Stimulated activated CD4-positive, alpha-beta T cell treated with anti-CD3 and anti-CD28 coated beads, Interleukin-15, amount 100 ng/mL, for 24 hours (primary cell): ENCODE results near the gene OS9.
"Not testable (repeated sequence)": the region's sequence is repeated elsewhere in the genome, so short reads cannot be mapped to it uniquely, and the experiment has no call there.

Experiments
- DNase-seq: peaks from one replicate; pipeline ENCODE4 v3.0.0-alpha.2; 2020

The OS9 gene

GRCh38 chr12:57695770-57696432, 2.0 kb downstream of the OS9 start:
- DNase-seq = no peak

DNA sequence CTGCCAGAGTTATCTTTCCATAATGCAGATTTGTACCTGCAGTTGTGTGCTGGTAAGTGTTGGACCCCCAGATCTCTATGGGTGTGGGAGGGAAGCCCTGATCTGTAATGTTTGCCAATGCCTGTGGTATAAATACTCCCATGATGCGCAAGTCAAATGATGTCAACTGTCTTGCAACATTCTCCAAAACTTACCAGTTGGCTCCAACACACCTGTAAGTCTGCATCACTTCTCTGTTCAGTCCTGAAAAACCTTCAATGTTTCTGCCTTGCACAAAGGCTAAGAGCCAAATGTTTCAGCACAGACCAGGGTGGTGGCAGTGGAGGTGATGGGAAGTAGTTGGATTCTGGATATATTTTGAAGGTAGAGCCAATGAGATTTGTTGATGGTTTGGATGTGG, 3.1 kb downstream of the OS9 start:
- no peak for DNase-seq

GRCh38 chr12:57698414-57698813, 4.5 kb downstream of the OS9 start:
- DNase-seq = no peak

DNA sequence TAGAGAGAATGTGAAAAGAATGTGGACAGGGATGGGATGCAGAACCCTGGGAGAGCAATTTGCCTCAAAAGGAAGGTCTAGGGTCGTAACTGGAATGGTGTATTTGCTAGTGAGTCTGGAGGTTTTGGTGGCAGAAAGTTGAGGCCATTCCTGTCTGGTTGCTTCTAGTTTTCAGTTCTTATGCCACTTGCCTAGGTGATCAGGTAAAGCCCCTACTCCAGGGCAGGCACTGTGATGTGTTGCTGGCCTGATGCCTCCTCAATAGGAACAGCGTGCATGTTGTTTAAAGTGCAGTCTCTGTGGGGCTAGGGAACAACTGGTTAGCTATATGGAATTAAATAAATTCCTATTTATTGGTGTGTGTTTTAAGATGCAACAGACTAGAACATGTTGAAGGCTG, 6.4 kb downstream of the OS9 start:
- no peak for DNase-seq

- DNase-seq = no peak
Measured at GRCh38 chr12:57707250-57707649, 13.3 kb downstream of the OS9 start.

DNA sequence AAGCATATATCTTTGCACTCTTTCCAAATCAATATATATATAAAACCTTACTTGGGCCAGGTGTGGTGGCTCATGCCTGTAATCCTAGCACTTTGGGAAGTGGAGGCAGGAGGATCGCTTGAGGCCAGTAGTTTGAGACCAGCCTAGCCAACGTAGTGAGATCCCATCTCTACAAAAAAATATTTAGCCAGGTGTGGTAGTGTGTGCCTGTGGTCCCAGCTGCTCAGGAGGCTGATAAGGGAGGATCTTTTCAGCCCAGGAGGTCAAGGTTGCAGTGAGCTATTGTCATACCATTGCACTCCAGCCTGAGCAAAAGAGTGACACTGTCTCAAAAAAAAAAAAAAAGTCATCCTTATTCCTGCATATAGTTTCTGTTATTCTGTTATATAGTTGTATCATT, 14.4 kb downstream of the OS9 start:
- no peak for DNase-seq

DNA sequence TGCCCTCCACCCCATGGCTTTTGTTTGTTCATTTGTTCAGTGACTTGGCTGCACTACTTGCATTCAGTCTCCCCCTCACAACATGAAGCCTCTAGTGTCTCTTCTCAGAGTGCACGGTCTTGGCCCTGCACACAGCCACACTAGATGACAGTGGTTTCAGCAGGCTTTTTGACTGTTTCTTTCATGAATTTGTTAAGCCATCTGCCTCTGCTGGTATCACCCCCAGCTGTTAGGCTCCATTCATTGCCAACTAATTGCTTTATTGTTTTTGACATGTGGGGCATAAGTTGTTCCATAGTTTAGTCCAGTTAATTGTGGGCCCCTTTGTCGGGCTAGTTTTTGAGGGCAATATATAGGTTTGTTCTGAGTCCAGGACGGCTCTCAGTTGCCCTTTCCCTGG, 18.8 kb downstream of the OS9 start:
- DNase-seq = no peak

DNA sequence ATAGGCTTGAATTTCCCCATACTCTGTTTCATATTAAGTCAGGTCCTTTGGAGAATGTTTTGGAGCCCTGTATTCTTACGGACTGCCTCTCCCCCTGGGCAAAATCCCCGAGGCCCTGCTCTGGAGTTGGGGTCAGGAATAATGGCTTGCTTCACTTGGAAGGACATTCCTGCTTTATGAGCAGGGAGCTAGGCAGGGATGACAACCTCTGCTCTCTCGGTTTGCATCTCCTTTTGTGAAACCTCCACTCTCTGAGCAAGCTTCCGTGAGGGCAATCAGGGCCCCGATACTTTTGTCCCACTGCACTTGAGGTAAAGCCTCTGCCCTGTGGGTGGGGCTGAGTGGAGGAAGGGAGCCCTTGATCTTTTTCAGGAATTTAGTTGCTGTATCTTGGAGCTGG, 19.3 kb downstream of the OS9 start:
- no peak for DNase-seq

GRCh38 chr12:57715036-57715748, 21.3 kb downstream of the OS9 start:
- not testable (repeated sequence) for DNase-seq

DNA sequence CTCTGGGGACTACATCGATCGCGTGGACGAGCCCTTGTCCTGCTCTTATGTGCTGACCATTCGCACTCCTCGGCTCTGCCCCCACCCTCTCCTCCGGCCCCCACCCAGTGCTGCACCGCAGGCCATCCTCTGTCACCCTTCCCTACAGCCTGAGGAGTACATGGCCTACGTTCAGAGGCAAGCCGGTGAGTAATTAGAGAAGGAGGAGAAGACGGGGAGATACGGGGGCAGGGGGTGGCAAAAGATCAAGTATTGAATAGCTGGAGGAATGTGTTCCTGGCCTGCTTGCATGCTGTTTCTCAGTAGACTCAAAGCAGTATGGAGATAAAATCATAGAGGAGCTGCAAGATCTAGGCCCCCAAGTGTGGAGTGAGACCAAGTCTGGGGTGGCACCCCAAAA, 21.9 kb downstream of the OS9 start:
- no peak for DNase-seq

GRCh38 chr12:57716305-57716704, 22.4 kb downstream of the OS9 start:
- no peak for DNase-seq

GRCh38 chr12:57717131-57717530, 23.2 kb downstream of the OS9 start:
- DNase-seq = no peak

DNA sequence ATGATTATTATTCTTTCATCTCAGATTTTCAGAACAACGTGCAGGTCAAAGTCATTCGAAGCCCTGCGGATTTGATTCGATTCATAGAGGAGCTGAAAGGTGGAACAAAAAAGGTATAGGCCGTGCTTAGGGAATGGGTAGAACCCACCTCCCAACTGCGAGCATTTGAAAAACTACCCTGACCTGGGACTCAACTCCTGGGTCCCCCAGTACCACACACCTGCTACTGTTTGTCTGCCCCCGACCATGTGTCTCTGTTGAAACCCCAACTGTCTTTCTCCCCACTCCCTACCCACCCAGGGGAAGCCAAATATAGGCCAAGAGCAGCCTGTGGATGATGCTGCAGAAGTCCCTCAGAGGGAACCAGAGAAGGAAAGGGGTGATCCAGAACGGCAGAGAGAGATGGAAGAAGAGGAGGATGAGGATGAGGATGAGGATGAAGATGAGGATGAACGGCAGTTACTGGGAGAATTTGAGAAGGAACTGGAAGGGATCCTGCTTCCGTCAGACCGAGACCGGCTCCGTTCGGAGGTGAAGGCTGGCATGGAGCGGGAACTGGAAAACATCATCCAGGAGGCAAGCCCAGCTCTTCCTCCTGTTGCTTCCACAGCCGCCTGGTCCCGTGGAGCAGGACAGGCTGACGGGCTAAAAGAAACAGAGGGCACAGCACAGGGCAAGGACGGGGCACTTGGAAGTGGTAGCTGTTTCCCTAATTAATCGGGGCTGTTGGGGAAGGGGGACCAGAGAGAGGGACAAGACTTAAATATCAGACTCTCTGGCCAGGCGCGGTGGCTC, 24.1 kb downstream of the OS9 start:
- DNase-seq = no peak

- DNase-seq = no peak
Measured at GRCh38 chr12:57718641-57719528, 25.0 kb downstream of the OS9 start.

- no peak for DNase-seq
Measured at GRCh38 chr12:57719777-57720605, 26.1 kb downstream of the OS9 start.

DNA sequence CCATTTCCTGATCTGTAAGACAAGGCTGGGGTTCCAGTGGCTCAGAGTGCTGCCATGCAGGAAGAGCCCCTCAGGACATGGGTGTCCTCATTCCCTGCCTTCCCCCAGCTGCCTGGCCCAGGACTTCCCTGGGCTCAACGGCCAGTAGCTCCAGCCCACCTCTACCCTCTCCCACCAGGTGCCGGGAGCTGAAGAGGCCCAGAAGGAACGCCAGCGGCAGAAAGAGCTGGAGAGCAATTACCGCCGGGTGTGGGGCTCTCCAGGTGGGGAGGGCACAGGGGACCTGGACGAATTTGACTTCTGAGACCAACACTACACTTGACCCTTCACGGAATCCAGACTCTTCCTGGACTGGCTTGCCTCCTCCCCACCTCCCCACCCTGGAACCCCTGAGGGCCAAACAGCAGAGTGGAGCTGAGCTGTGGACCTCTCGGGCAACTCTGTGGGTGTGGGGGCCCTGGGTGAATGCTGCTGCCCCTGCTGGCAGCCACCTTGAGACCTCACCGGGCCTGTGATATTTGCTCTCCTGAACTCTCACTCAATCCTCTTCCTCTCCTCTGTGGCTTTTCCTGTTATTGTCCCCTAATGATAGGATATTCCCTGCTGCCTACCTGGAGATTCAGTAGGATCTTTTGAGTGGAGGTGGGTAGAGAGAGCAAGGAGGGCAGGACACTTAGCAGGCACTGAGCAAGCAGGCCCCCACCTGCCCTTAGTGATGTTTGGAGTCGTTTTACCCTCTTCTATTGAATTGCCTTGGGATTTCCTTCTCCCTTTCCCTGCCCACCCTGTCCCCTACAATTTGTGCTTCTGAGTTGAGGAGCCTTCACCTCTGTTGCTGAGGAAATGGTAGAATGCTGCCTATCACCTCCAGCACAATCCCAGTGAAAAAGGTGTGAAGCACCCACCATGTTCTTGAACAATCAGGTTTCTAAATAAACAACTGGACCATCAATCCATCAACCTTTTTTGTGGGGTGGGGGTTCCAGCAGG, 27.0 kb downstream of the OS9 start:
- DNase-seq = no peak

DNA sequence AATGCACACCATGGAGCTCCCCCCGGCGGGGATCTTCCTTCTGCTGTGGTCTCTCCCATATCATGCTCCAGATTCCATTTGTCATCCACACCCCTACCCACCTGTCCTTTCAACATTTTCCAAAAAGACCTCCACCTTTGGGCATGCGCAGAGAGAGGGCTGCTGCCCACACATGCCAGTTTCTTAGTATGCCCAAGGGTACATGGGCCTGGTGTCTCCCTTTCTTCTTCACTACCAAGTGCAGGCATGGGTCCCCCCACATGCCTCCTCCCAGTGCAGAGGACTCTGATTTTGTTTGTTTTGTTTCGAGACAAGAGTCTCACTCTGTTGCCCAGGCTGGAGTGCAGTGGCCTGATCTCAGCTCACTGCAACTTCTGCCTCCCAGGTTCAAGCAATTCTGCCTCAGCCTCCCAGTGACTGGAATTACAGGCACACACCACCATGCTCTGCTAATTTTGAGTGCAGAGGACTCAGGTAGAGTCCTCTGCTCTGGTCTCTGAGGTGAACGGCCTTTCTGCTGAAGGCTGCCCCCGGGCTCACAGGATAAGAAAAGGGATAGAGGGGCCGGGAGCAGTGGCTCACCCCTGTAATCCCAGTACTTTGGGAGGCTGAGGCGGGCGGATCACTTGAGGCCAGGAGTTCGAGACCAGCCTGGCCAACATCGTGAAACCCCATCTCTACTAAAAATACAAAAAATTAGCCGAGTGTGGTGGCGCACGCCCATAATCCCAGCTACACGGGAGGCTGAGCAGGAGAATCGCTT, 28.1 kb downstream of the OS9 start:
- DNase-seq = not testable (repeated sequence)

- no peak for DNase-seq
Measured at GRCh38 chr12:57722716-57723629, 29.0 kb downstream of the OS9 start.

DNA sequence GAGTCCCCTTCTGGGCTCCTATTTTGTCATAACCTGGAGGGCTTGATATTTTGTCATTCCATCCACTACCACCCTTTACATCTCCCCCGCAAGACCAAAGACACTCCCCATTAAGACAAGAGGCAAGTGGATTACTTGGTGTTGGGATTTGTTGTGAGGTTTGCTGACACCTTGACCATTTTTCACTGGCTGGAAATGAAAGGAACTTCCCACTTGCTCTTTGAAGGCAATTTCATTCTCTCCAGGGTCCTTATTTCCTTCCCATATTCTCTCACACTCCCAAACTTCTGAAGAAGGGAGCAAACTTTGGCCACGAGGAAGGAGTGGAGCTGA, 29.7 kb downstream of the OS9 start:
- DNase-seq = no peak
